Measurements from ENCODE around the gene ZNF454.

Gene ZNF454

GRCh38 chr5:178988436-178989220, 47.6 kb downstream of the ZNF454 start:
- no peak for TF ChIP-seq CTCF (IDR thresholded peaks at IDR 0.05; ENCODE audit: insufficient read depth, missing control alignments)
- FAIRE-seq (no peak), DNase-seq (ENCODE audit: insufficient read length, low spot score) (no peak)

GRCh38 chr5:178989311-178989710, 48.3 kb downstream of the ZNF454 start:
- no peak for TF ChIP-seq CTCF (IDR thresholded peaks at IDR 0.05; ENCODE audit: insufficient read depth, missing control alignments)
- no peak for FAIRE-seq
- DNase-seq (ENCODE audit: insufficient read length, low spot score): no peak

GRCh38 chr5:178990491-178990890, 49.5 kb downstream of the ZNF454 start:
- no peak for DNase-seq (ENCODE audit: insufficient read length, low spot score)
- no peak for FAIRE-seq
- TF ChIP-seq CTCF (IDR thresholded peaks at IDR 0.05; ENCODE audit: insufficient read depth, missing control alignments): no peak

- no peak for DNase-seq (ENCODE audit: insufficient read length, low spot score)
- TF ChIP-seq CTCF (IDR thresholded peaks at IDR 0.05; ENCODE audit: insufficient read depth, missing control alignments): no peak
- no peak for FAIRE-seq
These were observed 50.5 kb downstream of the ZNF454 start for GRCh38 chr5:178991190-178992145.

GRCh38 chr5:178992291-178992895, 51.4 kb downstream of the ZNF454 start:
- no peak for TF ChIP-seq CTCF (IDR thresholded peaks at IDR 0.05; ENCODE audit: insufficient read depth, missing control alignments)
- FAIRE-seq: no peak
- no peak for DNase-seq (ENCODE audit: insufficient read length, low spot score)

GRCh38 chr5:178993236-178993765, 52.3 kb downstream of the ZNF454 start:
- DNase-seq (ENCODE audit: insufficient read length, low spot score) (no peak), FAIRE-seq (no peak)
- no peak for TF ChIP-seq CTCF (IDR thresholded peaks at IDR 0.05; ENCODE audit: insufficient read depth, missing control alignments)
